ENCODE data around the gene NDST1. TPM values are rescaled to one million over a fixed set of nuclear protein-coding genes. Genes with fewer than 3 reads are reported as not detected.

NDST1 gene
- total RNA-seq, 2 experiments from 2014 or later = 9.5 to 26.6 TPM

- CTCF ChIA-PET (ENCODE audit: unreplicated experiment) = no interaction called here
- DNase-seq (ENCODE audit: low spot score) = no peak
Measured at GRCh38 chr5:150496098-150496497, 11.8 kb upstream of the NDST1 start.

DNA sequence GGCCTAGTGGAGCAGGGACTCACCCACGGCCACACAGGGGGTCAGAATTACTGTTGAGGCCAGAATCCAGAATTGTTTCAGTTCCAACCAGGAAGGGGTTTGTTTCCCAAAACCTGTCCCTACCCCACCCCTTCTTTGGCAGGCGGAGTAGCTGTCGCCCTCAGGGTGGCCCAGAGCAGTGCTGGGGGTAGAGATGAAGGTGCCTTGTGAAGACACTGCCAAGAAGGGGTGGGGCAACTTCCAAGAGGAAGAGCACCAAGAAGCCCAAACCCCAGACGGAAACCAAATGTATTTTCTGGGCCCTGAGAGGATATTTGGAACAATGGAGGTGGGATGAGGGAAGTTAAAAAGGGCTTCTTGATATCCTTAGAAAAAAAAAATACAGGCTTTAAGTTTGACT lies 11.4 kb upstream of the NDST1 start:
- Histone ChIP-seq H3K79me2 (ENCODE audit: insufficient read depth, low read depth, low read length) (no peaks in the 10 kb centered on the region), H3K9me3 (ENCODE audit: low read length) (no peaks in the 10 kb centered on the region), H4K20me1 (ENCODE audit: insufficient read depth, low read length) (no peaks in the 10 kb centered on the region), H3K27ac (ENCODE audit: low read depth, low read length, poor library complexity, severe bottlenecking) (no peak overlapping the region), H3K4me1 (ENCODE audit: insufficient read depth, low read length, poor library complexity, severe bottlenecking) (peaks cover 22% of the 10 kb centered on the region), H3K4me3 (ENCODE audit: low read depth, low read length, poor library complexity, severe bottlenecking) (no peak overlapping the region), H3K4me2 (ENCODE audit: low read length) (no peak overlapping the region), H2AFZ (ENCODE audit: low read length) (no peak overlapping the region), H3K36me3 (ENCODE audit: insufficient read depth, low read length) (no peaks in the 10 kb centered on the region), H3K9me2 (ENCODE audit: insufficient read depth, low read length) (no peaks in the 10 kb centered on the region)
- BruUV-seq (replicated peaks) = no TSS peak
- CTCF ChIA-PET (ENCODE audit: unreplicated experiment) = no interaction called here
- no peak for DNase-seq (ENCODE audit: low spot score)
- TF ChIP-seq CTCF (conservative IDR thresholded peaks at IDR 0.05; ENCODE audit: low read length) = no peak
- TF ChIP-seq EZH2phosphoT487 (IDR thresholded peaks at IDR 0.05; ENCODE audit: borderline replicate concordance, low read depth, low read length) = no peak
- POLR2A ChIA-PET = interaction anchor here (1.1 kb wide), 1 partner anchor 10 kb away, joined by 3 read pairs; no protein-coding TSS in a partner anchor
- intact Hi-C loops (cut with micrococcal nuclease; ENCODE audit: unreplicated experiment) = loop anchor here (10.0 kb wide), 1 partner anchor 658 kb away; the partner anchor contains the start of gene ANXA6

More at GRCh38 chr5:150496098-150496497, 11.8 kb upstream of the NDST1 start:
- TF ChIP-seq CTCF (conservative IDR thresholded peaks at IDR 0.05; ENCODE audit: low read length) (no peak), EZH2phosphoT487 (IDR thresholded peaks at IDR 0.05; ENCODE audit: borderline replicate concordance, low read depth, low read length) (no peak)
- Histone ChIP-seq H3K4me1 (ENCODE audit: insufficient read depth, low read length, poor library complexity, severe bottlenecking) (peaks cover 26% of the 10 kb centered on the region), H3K36me3 (ENCODE audit: insufficient read depth, low read length) (no peaks in the 10 kb centered on the region), H4K20me1 (ENCODE audit: insufficient read depth, low read length) (no peaks in the 10 kb centered on the region), H3K9me2 (ENCODE audit: insufficient read depth, low read length) (no peaks in the 10 kb centered on the region), H2AFZ (ENCODE audit: low read length) (no peak overlapping the region), H3K79me2 (ENCODE audit: insufficient read depth, low read depth, low read length) (peaks cover 4% of the 10 kb centered on the region; the same call in 1 of the 2 replicates), H3K4me2 (ENCODE audit: low read length) (no peak overlapping the region), H3K27ac (ENCODE audit: low read depth, low read length, poor library complexity, severe bottlenecking) (no peak overlapping the region), H3K4me3 (ENCODE audit: low read depth, low read length, poor library complexity, severe bottlenecking) (no peak overlapping the region), H3K9me3 (ENCODE audit: low read length) (no peaks in the 10 kb centered on the region)
- BruUV-seq (replicated peaks) = TSS peak; percentile 33
- intact Hi-C loops (cut with micrococcal nuclease; ENCODE audit: unreplicated experiment) = loop anchor here (10.0 kb wide), 1 partner anchor 659 kb away; the partner anchor contains the start of gene ANXA6
- POLR2A ChIA-PET = no interaction called here

GRCh38 chr5:150497274-150497988 lies 10.5 kb upstream of the NDST1 start:
- Histone ChIP-seq H3K9me2 (ENCODE audit: insufficient read depth, low read length) (no peaks in the 10 kb centered on the region), H3K4me2 (ENCODE audit: low read length) (no peak overlapping the region), H3K9me3 (ENCODE audit: low read length) (no peaks in the 10 kb centered on the region), H3K79me2 (ENCODE audit: insufficient read depth, low read depth, low read length) (no peaks in the 10 kb centered on the region), H3K36me3 (ENCODE audit: insufficient read depth, low read length) (no peaks in the 10 kb centered on the region), H4K20me1 (ENCODE audit: insufficient read depth, low read length) (no peaks in the 10 kb centered on the region; the same call in 1 of the 2 replicates), H2AFZ (ENCODE audit: low read length) (no peak overlapping the region), H3K4me3 (ENCODE audit: low read depth, low read length, poor library complexity, severe bottlenecking) (no peak overlapping the region), H3K4me1 (ENCODE audit: insufficient read depth, low read length, poor library complexity, severe bottlenecking) (peaks cover 13% of the 10 kb centered on the region), H3K27ac (ENCODE audit: low read depth, low read length, poor library complexity, severe bottlenecking) (no peak overlapping the region)
- TF ChIP-seq EZH2phosphoT487 (IDR thresholded peaks at IDR 0.05; ENCODE audit: borderline replicate concordance, low read depth, low read length) = no peak
- TF ChIP-seq CTCF (conservative IDR thresholded peaks at IDR 0.05; ENCODE audit: low read length) = no peak
- intact Hi-C loops (cut with micrococcal nuclease; ENCODE audit: unreplicated experiment) = loop anchor here (10.0 kb wide), 1 partner anchor 657 kb away; the partner anchor contains the start of gene ANXA6
- no peak for DNase-seq (ENCODE audit: low spot score)
- no TSS peak for BruUV-seq (replicated peaks)
- ChIA-PET POLR2A (interaction anchor here (0.6 to 2.7 kb wide), 3 partner anchors 7 to 701 kb away, joined by 3 to 19 read pairs (median 3); no protein-coding TSS in a partner anchor), CTCF (ENCODE audit: unreplicated experiment) (interaction anchor here (2.0 kb wide), 1 partner anchor 7 kb away, joined by 10 read pairs; no protein-coding TSS in a partner anchor)
